DOHH2 (cell line): ENCODE data around the gene B3GALT2.

ENCODE experiments used
- H3F3A ChIP-seq: fragments of 200-600 bp; sonication (generic), shearing (Covaris generic); 2 replicates; pipeline ENCODE4 v1.6.0; 2016; ENCODE audit warnings: antibody characterized with exemption, mild to moderate bottlenecking; ENCODE audit not compliant: control insufficient read depth, insufficient read depth
- H3K27ac ChIP-seq: fragments of 200-600 bp; sonication (generic); 2 replicates; pipeline ENCODE4 v1.5.1; 2014; ENCODE audit warnings: low read depth, mild to moderate bottlenecking, low read length, moderate library complexity
- H3K27me3 ChIP-seq: fragments of 200-600 bp; sonication (generic); 2 replicates; pipeline ENCODE4 v1.6.1; 2014; ENCODE audit warnings: mild to moderate bottlenecking, low read length, mixed read lengths; ENCODE audit not compliant: control insufficient read depth
- H3K36me3 ChIP-seq: fragments of 200-600 bp; sonication (generic); 2 replicates; pipeline ENCODE4 v1.6.1; 2014; ENCODE audit warnings: mild to moderate bottlenecking, low read length, moderate library complexity, mixed read lengths; ENCODE audit not compliant: control insufficient read depth
- H3K4me1 ChIP-seq: fragments of 200-600 bp; sonication (generic); 2 replicates; pipeline ENCODE4 v1.6.1; 2014; ENCODE audit warnings: mild to moderate bottlenecking, low read length, mixed read lengths; ENCODE audit not compliant: control insufficient read depth
- H3K4me2 ChIP-seq: fragments of 200-600 bp; sonication (generic); 2 replicates; pipeline ENCODE4 v1.6.0; 2014; ENCODE audit warnings: mild to moderate bottlenecking, low read length, moderate library complexity
- H3K4me3 ChIP-seq: fragments of 200-600 bp; sonication (generic); 2 replicates; pipeline ENCODE4 v1.5.1; 2014; ENCODE audit warnings: mild to moderate bottlenecking, low read length, mixed read lengths
- H3K79me2 ChIP-seq: fragments of 200-600 bp; sonication (generic); 2 replicates; pipeline ENCODE4 v1.6.1; 2014; ENCODE audit warnings: mild to moderate bottlenecking, low read length, mixed read lengths; ENCODE audit not compliant: control insufficient read depth
- H3K9me2 ChIP-seq: fragments of 200-600 bp; sonication (generic); replicated peaks from 2 replicates; pipeline ENCODE4 v1.6.1; 2014; ENCODE audit warnings: mild to moderate bottlenecking, low read length, mixed read lengths; ENCODE audit not compliant: control insufficient read depth
- H3K9me3 ChIP-seq: fragments of 200-600 bp; sonication (generic); 2 replicates; pipeline ENCODE4 v1.6.1; 2014; ENCODE audit warnings: antibody characterized with exemption, low read length, mixed read lengths; ENCODE audit not compliant: control insufficient read depth, insufficient read depth
- H4K20me1 ChIP-seq: fragments of 200-600 bp; sonication (generic); 2 replicates; pipeline ENCODE4 v1.6.0; 2014; ENCODE audit warnings: low read depth, mild to moderate bottlenecking, antibody characterized with exemption, low read length, moderate library complexity; ENCODE audit not compliant: control insufficient read depth, insufficient read depth
- EZH2phosphoT487 ChIP-seq: fragments of 200-600 bp; sonication (generic); IDR thresholded peaks from 2 replicates; pipeline ENCODE4 v1.6.1; 2017; ENCODE audit warnings: borderline replicate concordance, mild to moderate bottlenecking, antibody characterized with exemption, low read length, moderate library complexity, mixed read lengths
- TF ChIP-seq, protein P1 (sequence below): fragments of 200-600 bp; sonication (generic); IDR thresholded peaks from one replicate; pipeline ENCODE4 v1.5.1; 2014; ENCODE audit warnings: antibody characterized with exemption, mild to moderate bottlenecking, low read depth, low read length; ENCODE audit not compliant: poor library complexity, severe bottlenecking

The B3GALT2 gene

GRCh38 chr1:193187114-193187513, 701 bp upstream of the B3GALT2 start:
- Histone ChIP-seq H3K36me3 (peaks cover 13% of the 10 kb centered on the region), H3K4me1 (peaks cover 9% of the 10 kb centered on the region), H4K20me1 (no peaks in the 10 kb centered on the region; the same call in 1 of the 2 replicates), H3K27me3 (no peaks in the 10 kb centered on the region), H3K9me2 (no peaks in the 10 kb centered on the region), H3K79me2 (peaks cover 73% of the 10 kb centered on the region), H3K4me3 (no peak overlapping the region), H3K9me3 (peaks cover under 1% of the 10 kb centered on the region; the same call in 1 of the 2 replicates), H3K27ac (no peak overlapping the region), H3K4me2 (no peak overlapping the region), H3F3A (no peaks in the 10 kb centered on the region)
- TF ChIP-seq, protein P1, sequence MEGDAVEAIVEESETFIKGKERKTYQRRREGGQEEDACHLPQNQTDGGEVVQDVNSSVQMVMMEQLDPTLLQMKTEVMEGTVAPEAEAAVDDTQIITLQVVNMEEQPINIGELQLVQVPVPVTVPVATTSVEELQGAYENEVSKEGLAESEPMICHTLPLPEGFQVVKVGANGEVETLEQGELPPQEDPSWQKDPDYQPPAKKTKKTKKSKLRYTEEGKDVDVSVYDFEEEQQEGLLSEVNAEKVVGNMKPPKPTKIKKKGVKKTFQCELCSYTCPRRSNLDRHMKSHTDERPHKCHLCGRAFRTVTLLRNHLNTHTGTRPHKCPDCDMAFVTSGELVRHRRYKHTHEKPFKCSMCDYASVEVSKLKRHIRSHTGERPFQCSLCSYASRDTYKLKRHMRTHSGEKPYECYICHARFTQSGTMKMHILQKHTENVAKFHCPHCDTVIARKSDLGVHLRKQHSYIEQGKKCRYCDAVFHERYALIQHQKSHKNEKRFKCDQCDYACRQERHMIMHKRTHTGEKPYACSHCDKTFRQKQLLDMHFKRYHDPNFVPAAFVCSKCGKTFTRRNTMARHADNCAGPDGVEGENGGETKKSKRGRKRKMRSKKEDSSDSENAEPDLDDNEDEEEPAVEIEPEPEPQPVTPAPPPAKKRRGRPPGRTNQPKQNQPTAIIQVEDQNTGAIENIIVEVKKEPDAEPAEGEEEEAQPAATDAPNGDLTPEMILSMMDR, result no peak
- TF ChIP-seq EZH2phosphoT487, result no peak

DNA sequence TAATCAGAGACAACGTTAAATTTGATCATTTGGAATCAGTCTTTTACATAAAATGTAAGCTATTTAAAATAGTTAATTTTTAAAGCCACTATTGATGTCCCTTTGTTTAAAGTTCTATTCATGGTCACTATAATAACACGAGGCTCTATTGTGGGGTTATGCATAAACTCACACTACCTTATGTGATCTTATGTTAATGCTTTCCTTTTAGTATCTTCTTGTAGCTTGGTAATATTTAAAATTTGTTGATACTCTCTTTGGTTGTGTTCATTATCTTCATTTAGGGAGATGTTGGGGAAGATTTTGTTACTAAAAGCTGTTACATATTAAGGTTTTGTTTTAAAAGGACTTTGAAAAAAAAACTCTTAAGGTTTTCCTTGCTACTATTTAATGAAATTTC, 1.2 kb downstream of the B3GALT2 start:
- H3K27me3 ChIP-seq, result no peaks in the 10 kb centered on the region
- H3K4me2 ChIP-seq, result no peak overlapping the region
- no peaks in the 10 kb centered on the region for H3K36me3 ChIP-seq
- H3K9me3 ChIP-seq, result no peaks in the 10 kb centered on the region
- no peak overlapping the region for H3K27ac ChIP-seq
- no peaks in the 10 kb centered on the region for H3K9me2 ChIP-seq
- TF ChIP-seq, protein P1, result no peak
- no peak for TF ChIP-seq EZH2phosphoT487
- no peaks in the 10 kb centered on the region; the same call in 1 of the 2 replicates for H4K20me1 ChIP-seq
- H3K79me2 ChIP-seq, result peaks cover 64% of the 10 kb centered on the region
- H3K4me1 ChIP-seq, result peaks cover 9% of the 10 kb centered on the region
- H3F3A ChIP-seq, result no peaks in the 10 kb centered on the region
- H3K4me3 ChIP-seq, result no peak overlapping the region

- no peak overlapping the region for H3K4me2 ChIP-seq
- TF ChIP-seq, protein P1, result no peak
- no peak for TF ChIP-seq EZH2phosphoT487
- no peaks in the 10 kb centered on the region; the same call in 1 of the 2 replicates for H4K20me1 ChIP-seq
- peaks cover 60% of the 10 kb centered on the region for H3K79me2 ChIP-seq
- no peaks in the 10 kb centered on the region for H3F3A ChIP-seq
- no peaks in the 10 kb centered on the region for H3K9me2 ChIP-seq
- no peak overlapping the region for H3K27ac ChIP-seq
- no peaks in the 10 kb centered on the region for H3K9me3 ChIP-seq
- no peaks in the 10 kb centered on the region for H3K27me3 ChIP-seq
- no peak overlapping the region for H3K4me3 ChIP-seq
- H3K36me3 ChIP-seq, result no peaks in the 10 kb centered on the region
- peaks cover 9% of the 10 kb centered on the region for H3K4me1 ChIP-seq
These were observed 1.6 kb downstream of the B3GALT2 start for GRCh38 chr1:193184776-193185175.
